Transverse colon (tissue), 4 donors: ENCODE data around the gene ELK4.

ENCODE experiments used
- CTCF ChIP-seq, 5 experiments: fragments of 200-600 bp in 3 of 5; fragments of 450-650 bp in 2 of 5; sonication (generic) in 3 of 5; IDR thresholded peaks; 1 replicate in 2 of 5; 2 replicates in 3 of 5; pipeline ENCODE4 v1.5.1; 2016 to 2017; ENCODE audit warnings: antibody characterized with exemption in 5 of 5, inconsistent platforms in 3 of 5, mild to moderate bottlenecking in 2 of 5, moderate library complexity in 1 of 5
- EP300 ChIP-seq: sonication (generic); formaldehyde crosslinking; IDR thresholded peaks from one replicate; pipeline ENCODE4 v1.6.1; 2017; ENCODE audit warnings: antibody characterized with exemption, low read depth
- POLR2AphosphoS5 ChIP-seq, 3 donors: sonication (generic); formaldehyde crosslinking; IDR thresholded peaks; one replicate each; pipeline ENCODE4 v1.6.1; 2016; ENCODE audit warnings: antibody characterized with exemption in 3 of 3

GRCh38 chr1:205568469-205569361 lies 63.1 kb downstream of the ELK4 start:
- peak in 1 of 5 experiments; percentile 17 for TF ChIP-seq CTCF (IDR thresholded peaks at IDR 0.05)
- TF ChIP-seq POLR2AphosphoS5 (IDR thresholded peaks at IDR 0.05), result no peak
- TF ChIP-seq EP300, result no peak
